ENCODE results near the gene STPG4. TPM values are rescaled to one million over a fixed set of nuclear protein-coding genes. Genes with fewer than 3 reads are reported as not detected.

STPG4 gene
- total and polyA plus RNA-seq, 2 of the 8 experiments (the other 6 are each of a cell fraction or from before 2014, with no cell fraction given), result 0.28 TPM; not detected in 1

DNA sequence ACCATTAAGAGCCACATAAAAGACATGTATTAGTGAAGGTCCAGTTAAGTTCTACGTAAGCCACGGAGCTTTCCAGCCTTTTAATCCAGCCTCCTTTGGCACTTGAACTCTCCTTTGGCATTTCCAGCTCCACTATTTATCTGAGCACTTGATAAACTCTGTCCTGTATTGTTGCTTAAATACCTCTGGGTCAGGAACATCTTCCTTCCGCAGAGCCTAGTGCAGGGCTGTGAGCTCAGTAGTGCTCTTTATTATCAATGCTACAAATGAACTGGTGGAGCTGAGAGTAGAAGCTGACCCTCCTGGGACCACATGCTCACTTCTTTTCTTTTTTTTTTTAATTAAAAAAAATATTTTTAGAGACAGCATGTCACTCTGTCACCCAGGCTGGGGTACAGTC lies 4.9 kb downstream of the STPG4 start:
- no peak overlapping the region for H4K5ac ChIP-seq (ENCODE audit: insufficient read length, low read depth, low read length)
- no peak overlapping the region for H2AFZ ChIP-seq (ENCODE audit: low read length)
- H3K9ac ChIP-seq (replicated peaks in 1 of 4; ENCODE audit: extremely low read depth in 1 of 4, low read depth in 3 of 4, low read length in 3 of 4), result no peak overlapping the region
- 97% methylated on average over 3 of the region's 3 CpGs; no CpG with 5 or more reads in 1 of the 2 experiments for WGBS, 2 experiments (ENCODE audit: extremely low coverage in 1 of 2, insufficient coverage in 1 of 2, insufficient read length in 1 of 2, insufficient replicate concordance in 2 of 2, low coverage in 1 of 2, low lambda C conversion rate in 2 of 2, missing lambda C conversion rate in 1 of 2)
- H3K79me1 ChIP-seq (ENCODE audit: low read depth, low read length), result no peaks in the 10 kb centered on the region
- no peak overlapping the region for H2BK5ac ChIP-seq (ENCODE audit: low read depth, low read length)
- H4K8ac ChIP-seq (ENCODE audit: extremely low read depth, insufficient read depth, low read length), result no peak overlapping the region
- H3K9me3 ChIP-seq (ENCODE audit: insufficient read depth in 2 of 2, low read depth in 1 of 2, low read length in 1 of 2), result no peaks in the 10 kb centered on the region
- H4K91ac ChIP-seq (replicated peaks; ENCODE audit: insufficient read length, low read length), result no peak overlapping the region
- H3K79me2 ChIP-seq (ENCODE audit: control insufficient read depth in 1 of 2, insufficient read depth in 2 of 2, low read length in 2 of 2), result no peaks in the 10 kb centered on the region
- no peak overlapping the region for H3K27ac ChIP-seq (ENCODE audit: low read depth, low read length)
- H3K27me3 ChIP-seq (replicated peaks in 1 of 4; ENCODE audit: control insufficient read depth in 3 of 4, extremely low read depth in 1 of 4, insufficient read depth in 3 of 4, low read length in 3 of 4), result no peaks in the 10 kb centered on the region
- peaks cover 2% of the 10 kb centered on the region; the same call in 1 of the 2 replicates for H3K23me2 ChIP-seq (ENCODE audit: low read depth, low read length)
- no peak overlapping the region for H2BK120ac ChIP-seq (replicated peaks; ENCODE audit: low read depth, low read length)
- H3K4me3 ChIP-seq (ENCODE audit: extremely low read depth in 1 of 4, insufficient read depth in 2 of 4, low read depth in 3 of 4, low read length in 4 of 4), result no peak overlapping the region
- DNase-seq (ENCODE audit: low read depth in 1 of 2, low spot score in 2 of 2), result no peak
- no peak overlapping the region for H2BK15ac ChIP-seq (ENCODE audit: low read length)
- no peaks in the 10 kb centered on the region for H3K4me1 ChIP-seq (replicated peaks in 1 of 4; ENCODE audit: control insufficient read depth in 3 of 4, insufficient read depth in 4 of 4, low read length in 3 of 4)
- H3K56ac ChIP-seq (replicated peaks; ENCODE audit: insufficient read length, low read depth, low read length), result no peak overlapping the region
- no peak overlapping the region for H2BK20ac ChIP-seq (ENCODE audit: low read length)
- no peaks in the 10 kb centered on the region for H4K20me1 ChIP-seq (replicated peaks in 1 of 2; ENCODE audit: control insufficient read depth in 1 of 2, insufficient read depth in 2 of 2, low read length in 2 of 2)
- no peak for FAIRE-seq
- peaks cover 2 to 18% (median 12%) of the 10 kb centered on the region in 4 experiments; a peak in 6 of 8 replicates for H3K36me3 ChIP-seq (ENCODE audit: control insufficient read depth in 2 of 4, insufficient read depth in 4 of 4, low read length in 3 of 4)
- ChIA-PET CTCF (ENCODE audit: partially characterized antibody) (interaction anchor here (0.6 to 1.5 kb wide), 5 partner anchors 9 to 145 kb away, joined by 3 to 5 read pairs (median 4); no protein-coding TSS in a partner anchor), POLR2A (ENCODE audit: partially characterized antibody) (interaction anchor here (1.1 kb wide), 1 partner anchor 9 kb away, joined by 3 read pairs; no protein-coding TSS in a partner anchor)
- no peak overlapping the region for H3K4ac ChIP-seq (replicated peaks; ENCODE audit: insufficient read length, low read depth, low read length)
- no peak overlapping the region for H3K18ac ChIP-seq (ENCODE audit: extremely low read depth, low read length)
- H3K23ac ChIP-seq (ENCODE audit: insufficient read length), result no peak overlapping the region
- H2BK12ac ChIP-seq (ENCODE audit: low read depth, low read length), result no peak overlapping the region
- H3K14ac ChIP-seq (ENCODE audit: insufficient read length), result no peak overlapping the region
- H2AK5ac ChIP-seq (ENCODE audit: low read depth, low read length), result no peak overlapping the region
- H3K4me2 ChIP-seq (ENCODE audit: insufficient read depth in 1 of 2, low read depth in 2 of 2, low read length in 2 of 2), result no peak overlapping the region
- TF ChIP-seq SIN3A (conservative IDR thresholded peaks at IDR 0.05 in 1 of 2, IDR thresholded peaks at IDR 0.05 in 1 of 2; ENCODE audit: low read depth in 1 of 2, low read length in 2 of 2) (no peak), RXRA (IDR thresholded peaks at IDR 0.05; ENCODE audit: insufficient read depth, low read depth, low read length) (no peak), GABPA (IDR thresholded peaks at IDR 0.05; ENCODE audit: borderline replicate concordance, insufficient read depth, low read length) (no peak), SRF (IDR thresholded peaks at IDR 0.05; ENCODE audit: low read depth, low read length) (no peak), SAP30 (IDR thresholded peaks at IDR 0.05; ENCODE audit: insufficient read depth, insufficient replicate concordance, low read length) (no peak), SIRT6 (IDR thresholded peaks at IDR 0.05; ENCODE audit: low read length) (no peak), ZNF274 (IDR thresholded peaks at IDR 0.05; ENCODE audit: borderline replicate concordance, extremely low read depth, low read length) (no peak), EGR1 (IDR thresholded peaks at IDR 0.05; ENCODE audit: borderline replicate concordance, low read depth, low read length) (no peak), TAF7 (optimal IDR thresholded peaks at IDR 0.05; ENCODE audit: borderline replicate concordance, low read depth, low read length) (no peak), CBX5 (IDR thresholded peaks at IDR 0.05; ENCODE audit: low read depth, low read length) (no peak), YY1 (IDR thresholded peaks at IDR 0.05; ENCODE audit: low read depth, low read length) (no peak), POU5F1 (IDR thresholded peaks at IDR 0.05; ENCODE audit: low read depth, low read length) (no peak), SIX5 (IDR thresholded peaks at IDR 0.05; ENCODE audit: low read depth, low read length) (no peak), SP4 (IDR thresholded peaks at IDR 0.05; ENCODE audit: low read length) (no peak), TEAD4 (IDR thresholded peaks at IDR 0.05; ENCODE audit: low read depth, low read length) (no peak)

All from H1 (cell line).